GM19023 (cell line): ENCODE data around the gene MTIF3.

Experiments
- ATAC-seq: cut with Tn5 transposase; IDR thresholded peaks from one replicate; pipeline ENCODE4 v1.9.1; 2021; ENCODE audit warnings: mild to moderate bottlenecking, moderate library complexity; ENCODE audit not compliant: unreplicated experiment

The MTIF3 gene

DNA sequence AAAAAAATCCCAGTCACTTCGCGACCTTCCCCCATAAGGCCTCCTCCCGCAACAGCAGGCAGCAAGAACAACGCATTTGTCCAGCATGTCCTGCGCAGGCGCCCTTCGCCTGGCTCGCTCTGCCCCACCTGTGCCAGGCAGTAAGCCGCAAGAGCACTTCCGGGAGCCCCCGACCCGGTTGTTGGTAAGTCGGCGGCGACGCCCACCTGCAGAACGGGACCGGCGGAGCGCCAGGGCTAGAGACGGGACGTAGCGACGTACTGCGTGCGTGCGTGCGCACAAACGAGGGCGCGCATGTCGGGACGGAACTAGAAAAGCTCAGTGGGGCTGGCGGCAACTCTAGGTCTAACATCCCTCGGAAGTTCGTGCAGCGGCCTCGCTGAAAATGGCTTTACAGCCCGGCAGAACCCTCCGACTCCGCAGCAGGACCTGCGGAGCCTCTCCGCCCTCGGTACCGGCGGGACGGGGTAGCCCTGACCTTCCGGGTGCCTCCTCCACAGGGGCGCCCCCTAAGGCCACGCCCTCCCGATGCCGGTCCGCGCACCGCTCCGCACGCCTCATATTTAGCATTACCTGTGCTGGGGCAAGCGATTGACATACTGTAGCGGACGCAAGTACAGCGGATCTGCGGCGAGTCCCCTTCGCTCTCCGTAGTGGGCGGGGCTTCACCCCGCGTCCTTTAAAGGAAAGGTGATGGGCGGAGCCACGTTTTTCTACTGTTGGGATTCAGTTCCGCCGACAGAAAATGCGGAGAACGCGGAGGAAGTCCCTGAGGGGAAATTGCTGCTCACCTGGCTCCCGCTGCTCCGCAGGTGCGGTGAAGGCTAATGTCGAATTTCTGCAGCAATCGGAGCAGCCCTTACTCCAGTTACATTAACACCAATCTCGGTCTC, at the start of gene MTIF3:
MTIF3 (minus strand) TSS at position 629 of the 893 bp plus-strand sequence. CDS start 10,116 bp downstream, outside the sequence.
- ATAC-seq: peak; percentile 86

DNA sequence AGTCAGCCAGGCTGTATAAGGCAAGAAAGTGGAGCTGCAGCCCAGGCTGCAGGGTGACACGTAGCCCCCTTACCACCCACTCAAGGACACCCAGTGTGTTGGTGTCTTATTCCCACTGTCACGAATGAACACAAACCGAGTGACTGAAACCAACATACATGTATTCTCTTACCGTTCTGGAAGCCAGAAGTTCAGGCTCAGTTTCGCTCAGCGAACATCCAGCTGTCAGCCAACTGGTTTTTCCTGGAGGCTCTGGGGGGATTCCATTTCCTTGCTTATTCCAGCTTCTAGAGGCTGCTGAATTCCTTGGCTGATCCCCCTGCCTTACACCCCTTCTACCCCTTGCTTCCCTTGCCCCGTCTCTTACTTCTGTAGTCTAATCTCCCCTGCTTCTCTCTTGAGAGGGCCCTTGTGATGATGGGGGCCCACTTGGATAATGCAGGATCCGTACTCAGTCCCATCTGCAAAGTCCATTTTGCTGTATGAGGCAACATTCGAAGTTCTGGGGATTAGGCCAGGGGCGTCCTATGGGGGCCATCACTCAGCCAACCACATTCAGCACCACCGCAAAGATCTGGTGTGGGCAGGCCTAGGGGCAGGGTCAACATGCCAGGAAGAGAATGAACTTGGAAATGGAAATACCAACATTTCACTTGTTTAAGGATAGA, 47.3 kb upstream of the MTIF3 start:
- ATAC-seq: no peak

DNA sequence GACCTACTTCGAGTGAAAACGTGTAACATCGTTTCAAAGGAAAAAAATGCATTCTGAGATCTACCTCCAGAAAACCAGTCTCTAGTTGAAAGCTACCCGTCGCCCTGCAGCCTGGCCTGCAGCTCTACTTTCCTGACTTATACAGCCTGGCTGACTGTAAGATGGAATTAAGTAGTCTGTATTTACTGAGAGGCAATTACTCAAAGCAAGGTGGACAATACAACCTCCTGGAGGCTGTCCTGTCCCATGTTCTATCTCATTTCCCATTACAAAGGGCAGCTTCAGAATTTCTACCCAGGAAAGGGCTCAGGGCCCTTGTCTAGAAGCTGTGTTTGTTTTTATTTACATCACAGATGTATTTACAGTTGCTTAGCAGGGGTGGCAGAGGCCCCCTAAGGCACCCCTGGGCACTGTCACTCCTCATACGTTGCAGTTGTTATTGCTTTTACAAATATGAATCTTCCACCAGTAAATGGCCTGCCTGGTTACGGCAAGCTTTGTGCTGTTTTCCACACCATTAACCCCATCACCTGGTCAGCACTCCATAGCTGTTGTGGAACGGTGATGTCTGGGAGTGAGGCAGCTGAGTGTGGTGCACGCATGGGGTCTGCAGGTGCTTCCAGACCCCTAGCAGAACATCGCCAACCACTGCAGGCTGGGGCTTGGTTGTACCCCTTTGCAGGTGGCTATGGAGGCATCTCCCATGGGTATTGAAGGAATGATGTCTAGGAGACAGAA, 46.3 kb upstream of the MTIF3 start:
- no peak for ATAC-seq

GRCh38 chr13:27496006-27496405, 45.6 kb upstream of the MTIF3 start:
- ATAC-seq: no peak

DNA sequence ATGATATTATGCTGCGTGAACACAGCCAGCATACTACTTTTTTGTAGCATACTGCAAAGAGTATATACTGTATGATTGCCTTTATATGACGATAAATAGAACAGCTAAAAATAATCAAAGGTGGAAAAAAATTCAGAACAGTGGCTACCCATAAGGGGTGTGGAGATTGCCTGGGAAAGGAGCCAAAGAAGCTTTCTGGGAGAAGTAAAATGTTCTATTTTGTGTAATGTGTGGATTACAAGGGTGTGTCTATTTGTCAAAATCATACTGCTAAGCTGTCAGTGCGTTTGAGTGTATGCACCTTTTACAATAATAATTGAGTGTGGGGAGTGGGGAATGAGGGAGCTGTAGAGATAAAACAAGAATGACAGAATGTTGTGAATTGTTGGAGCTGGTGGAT, 45.2 kb upstream of the MTIF3 start:
- ATAC-seq: no peak

GRCh38 chr13:27493981-27494380, 43.6 kb upstream of the MTIF3 start:
- no peak for ATAC-seq

DNA sequence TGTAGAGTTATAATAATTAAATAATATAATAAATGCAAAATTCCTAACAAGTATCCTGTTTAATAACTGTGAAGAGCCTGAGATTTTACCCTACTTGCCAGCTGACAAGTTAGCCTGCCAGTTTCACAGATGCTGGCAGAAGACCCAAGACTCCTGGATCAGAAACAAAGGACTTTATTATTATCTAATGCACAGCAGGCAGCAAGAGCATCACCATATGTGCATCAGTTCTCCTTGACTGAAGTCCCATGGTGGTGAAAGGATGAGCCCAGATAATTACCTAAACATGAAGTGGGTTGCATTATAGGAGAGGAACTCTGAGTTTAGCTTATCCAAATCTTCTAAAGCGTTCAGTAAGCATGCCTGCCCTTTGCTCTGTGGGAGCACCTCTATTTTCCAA, 39.1 kb upstream of the MTIF3 start:
- ATAC-seq: no peak

- ATAC-seq: no peak
Measured at GRCh38 chr13:27487776-27488175, 37.4 kb upstream of the MTIF3 start.

GRCh38 chr13:27483421-27483820, 33.1 kb upstream of the MTIF3 start:
- ATAC-seq: no peak

DNA sequence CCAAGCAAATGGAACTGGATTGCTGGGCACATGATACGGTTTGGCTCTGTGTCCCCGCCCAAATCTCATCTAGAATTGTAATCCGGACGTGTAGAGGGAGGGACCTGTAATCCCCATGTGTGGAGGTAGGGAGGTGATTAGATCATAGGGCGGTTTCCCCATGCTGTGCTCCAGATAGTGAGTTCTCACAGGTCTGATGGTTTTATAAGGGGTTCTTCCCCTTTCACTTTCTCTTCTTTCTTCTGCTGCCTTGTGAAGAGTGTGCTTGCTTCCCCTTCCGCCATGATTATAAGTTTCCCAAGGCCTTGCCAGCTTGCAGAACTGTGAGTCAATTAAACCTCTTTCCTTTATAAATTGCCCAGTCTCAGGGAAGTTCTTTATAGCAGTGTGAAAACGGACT, 32.6 kb upstream of the MTIF3 start:
- ATAC-seq: peak; percentile 82

DNA sequence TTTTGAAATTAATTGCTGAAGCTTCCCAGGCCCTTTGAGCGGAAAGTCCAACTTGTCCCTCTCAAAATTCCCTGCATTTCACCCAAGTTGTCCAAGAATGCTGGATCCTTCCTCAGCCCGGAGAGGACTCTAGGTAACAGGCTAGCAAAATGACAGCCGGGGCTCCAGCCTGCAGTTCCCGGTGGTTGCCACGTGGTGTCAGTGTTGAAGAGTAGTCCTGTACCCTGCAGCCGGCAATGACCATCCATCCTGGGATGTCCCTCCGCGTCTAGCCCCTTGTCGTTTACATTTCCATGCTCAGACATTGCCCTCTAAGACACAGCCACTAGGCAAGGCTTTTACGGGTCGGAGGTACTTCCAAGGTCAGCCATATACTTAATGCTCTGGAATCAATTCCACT, 31.4 kb upstream of the MTIF3 start:
- ATAC-seq: no peak

DNA sequence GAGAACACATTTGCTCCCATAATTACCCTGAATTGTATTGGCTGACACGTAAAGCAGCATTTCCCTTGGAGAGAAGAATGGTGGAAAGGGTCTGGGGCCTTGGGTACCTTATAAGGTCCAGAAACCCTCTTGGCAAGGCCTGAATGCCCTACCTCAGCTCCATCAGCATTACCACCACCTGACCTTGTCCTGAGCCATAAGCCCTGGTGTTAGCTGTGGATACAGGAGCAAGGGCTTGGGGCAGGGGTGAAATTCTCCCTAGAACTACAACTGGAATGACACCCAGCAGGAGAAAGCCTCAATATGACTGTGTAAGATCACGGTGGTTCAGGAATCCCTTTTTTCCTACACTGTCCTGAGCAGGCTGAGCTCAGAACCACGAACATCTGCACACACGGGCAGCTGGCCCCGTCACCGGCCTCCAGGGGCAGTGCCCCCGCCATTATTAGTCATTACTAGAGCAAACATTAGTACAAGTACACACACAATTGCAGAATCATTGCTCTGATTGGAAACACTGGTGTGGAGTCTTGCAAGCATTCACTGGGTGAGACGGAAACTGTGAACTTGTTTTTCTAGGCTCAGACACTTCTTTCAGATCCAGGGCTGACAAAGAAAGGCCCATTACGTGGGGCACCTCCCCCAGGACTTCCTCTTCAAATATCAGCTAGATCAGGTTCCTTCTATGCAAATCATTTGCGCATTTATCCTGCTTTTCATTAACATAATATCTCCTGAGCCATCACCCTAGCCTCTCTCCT, 26.8 kb upstream of the MTIF3 start:
- ATAC-seq: no peak

GRCh38 chr13:27474751-27475268, 24.4 kb upstream of the MTIF3 start:
- no peak for ATAC-seq

- ATAC-seq: no peak
Measured at GRCh38 chr13:27472941-27473340, 22.6 kb upstream of the MTIF3 start.

DNA sequence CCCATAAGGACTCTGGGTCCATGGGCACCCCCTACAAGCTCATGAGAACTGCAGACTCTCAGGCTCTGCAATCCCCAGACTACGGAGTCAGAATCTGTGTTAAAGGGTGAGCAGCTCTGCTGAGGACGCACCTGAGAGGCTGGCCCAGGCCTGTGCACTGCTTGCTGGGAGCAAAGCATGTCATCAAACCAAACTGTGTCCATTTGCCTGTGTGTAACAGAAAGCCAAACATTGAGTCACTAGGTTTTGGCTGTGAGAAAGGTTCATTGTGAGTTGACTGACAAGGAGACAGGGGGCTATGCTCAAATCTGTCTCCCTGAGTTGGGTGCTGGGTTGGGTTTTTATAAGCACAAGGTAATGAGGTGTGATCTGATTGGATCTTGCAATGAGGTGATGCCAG, 22.1 kb upstream of the MTIF3 start:
- no peak for ATAC-seq

- ATAC-seq: no peak
Measured at GRCh38 chr13:27470075-27470820, 19.9 kb upstream of the MTIF3 start.

DNA sequence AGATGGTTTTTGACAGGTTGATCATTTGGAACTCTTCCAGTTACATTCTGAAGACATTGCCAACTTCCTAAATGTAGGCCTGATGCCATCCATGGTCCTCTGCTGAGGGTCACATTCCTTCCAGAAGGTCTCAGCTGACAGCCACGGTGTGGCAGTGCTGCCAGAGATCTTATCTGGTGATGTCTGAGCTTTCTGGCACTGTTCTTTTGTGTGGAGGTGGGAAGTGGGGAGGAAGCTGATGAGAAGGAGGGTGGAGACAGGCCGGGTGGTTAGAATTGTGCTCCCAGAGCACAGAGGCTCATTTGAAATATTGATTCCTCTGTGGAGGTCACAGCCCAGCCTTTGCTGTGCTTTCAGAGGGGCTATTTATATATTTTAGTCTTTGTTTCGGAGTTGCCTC, 16.1 kb upstream of the MTIF3 start:
- ATAC-seq: no peak

DNA sequence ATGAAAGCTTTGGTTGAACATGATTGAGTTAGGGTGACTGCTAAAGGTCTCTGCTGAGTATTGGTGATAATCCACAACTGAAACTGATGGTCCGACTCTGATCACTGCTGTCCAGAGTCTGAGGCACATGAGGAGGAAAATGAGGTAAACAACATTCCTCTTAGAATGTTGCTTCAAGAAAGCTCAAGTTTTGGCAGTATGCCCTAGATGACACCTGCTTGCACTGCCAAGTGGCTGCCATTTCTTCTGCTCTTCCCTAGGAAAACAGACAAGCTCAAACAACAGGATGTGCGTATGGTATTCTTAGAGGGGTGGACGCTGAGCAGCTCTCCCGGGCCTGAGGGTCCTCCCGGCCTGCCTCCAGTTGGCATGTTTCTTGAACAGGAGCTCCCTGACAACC, 15.2 kb upstream of the MTIF3 start:
- no peak for ATAC-seq

GRCh38 chr13:27463500-27463899, 13.1 kb upstream of the MTIF3 start:
- ATAC-seq: no peak
